ENCODE results near the gene FHAD1.

DNA sequence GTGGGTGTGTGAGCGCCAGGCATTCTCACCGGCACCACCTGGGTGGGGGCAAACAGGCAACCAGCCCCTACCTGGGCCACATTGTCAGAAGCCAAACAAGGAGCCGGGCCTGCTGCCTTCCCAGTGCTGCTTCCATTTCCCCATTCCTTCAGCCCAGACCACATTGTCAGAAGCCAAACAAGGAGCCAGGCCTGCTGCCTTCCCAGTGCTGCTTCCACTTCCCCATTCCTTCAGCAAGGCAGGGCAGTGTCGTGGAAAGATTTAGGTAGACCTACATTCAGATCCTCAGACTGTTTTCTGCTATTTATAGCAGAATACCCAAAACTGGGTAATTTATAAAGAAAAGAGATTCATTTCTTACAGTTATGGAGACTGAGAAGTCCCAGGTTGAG, 115.7 kb downstream of the FHAD1 start:
- TF ChIP-seq, protein P1, sequence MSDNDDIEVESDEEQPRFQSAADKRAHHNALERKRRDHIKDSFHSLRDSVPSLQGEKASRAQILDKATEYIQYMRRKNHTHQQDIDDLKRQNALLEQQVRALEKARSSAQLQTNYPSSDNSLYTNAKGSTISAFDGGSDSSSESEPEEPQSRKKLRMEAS (IDR thresholded peaks at IDR 0.05) = no peak
- TF ChIP-seq POLR2A (IDR thresholded peaks at IDR 0.05; ENCODE audit: borderline replicate concordance, extremely low read depth, insufficient read depth, insufficient read length) = no peak

Measured in HCT116 (cell line).